GM10248 (cell line): ENCODE measurements around the gene MSN.

Source experiments
- CTCF ChIA-PET: fragments of 300-600 bp; sonication (Branson Sonifier 250); formaldehyde crosslinking; extraction: SDS; loops from one replicate; lab custom pipeline; 2021; ENCODE audit warnings: antibody characterized with exemption; lab: Yijun Ruan, JAX
- POLR2A ChIA-PET: fragments of 350-650 bp; sonication (Branson Sonifier 250); formaldehyde crosslinking; extraction: SDS; loops from one replicate; lab custom pipeline; 2020; ENCODE audit warnings: antibody characterized with exemption; lab: Yijun Ruan, JAX
- DNase-seq: peaks from one replicate; pipeline ENCODE4 v3.0.0; 2012; ENCODE audit errors: extremely low spot score
- TF ChIP-seq, protein P1 (sequence below): IDR thresholded peaks from 2 replicates; pipeline ENCODE4 v1.5.1; 2012; ENCODE audit warnings: mild to moderate bottlenecking, low read depth; ENCODE audit errors: extremely low read depth, missing control alignments, control extremely low read depth

Gene MSN

DNA sequence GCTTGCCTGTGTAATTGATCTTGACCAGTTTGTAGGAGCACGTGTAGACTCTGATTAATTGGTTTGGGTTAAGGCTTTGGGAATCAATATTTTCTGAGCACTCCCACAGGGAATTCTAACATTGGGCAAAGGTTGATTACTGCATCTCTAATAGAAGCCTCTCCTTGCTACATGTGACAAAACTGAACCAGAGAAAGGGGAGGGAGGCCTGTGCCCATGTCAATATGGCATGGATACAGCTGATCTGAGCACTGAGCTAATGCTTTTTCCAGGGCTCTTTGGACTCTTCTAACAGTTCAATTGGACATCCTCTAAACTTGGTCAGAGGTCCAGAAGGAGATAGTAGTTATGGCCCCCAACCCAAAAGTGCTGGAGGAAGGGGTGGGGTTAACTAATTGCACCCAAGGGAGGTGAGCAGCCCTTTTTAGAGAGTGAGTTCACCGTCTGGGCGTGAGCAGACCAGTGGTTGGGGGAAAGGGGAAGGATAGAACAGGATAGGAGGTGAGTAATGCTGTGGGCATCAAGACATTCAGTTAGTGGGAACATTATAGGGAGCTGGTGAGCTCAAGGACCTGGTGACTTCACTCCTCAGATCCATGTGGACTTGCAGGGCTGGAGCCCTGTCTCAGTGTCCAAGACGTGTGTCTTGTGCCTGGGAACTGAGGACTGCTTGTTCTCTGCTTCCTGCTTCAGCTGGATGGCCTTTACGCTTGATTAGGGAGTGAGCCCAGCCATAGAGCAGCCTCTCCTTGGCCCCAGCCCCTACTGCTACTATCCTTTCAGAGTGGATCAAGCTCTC is 22.8 kb downstream of the MSN start:
- DNase-seq: no peak
- POLR2A ChIA-PET: interaction anchor here (0.5 kb wide), 1 partner anchor 15 kb away, joined by 3 read pairs; no protein-coding TSS in a partner anchor
- TF ChIP-seq, protein P1, sequence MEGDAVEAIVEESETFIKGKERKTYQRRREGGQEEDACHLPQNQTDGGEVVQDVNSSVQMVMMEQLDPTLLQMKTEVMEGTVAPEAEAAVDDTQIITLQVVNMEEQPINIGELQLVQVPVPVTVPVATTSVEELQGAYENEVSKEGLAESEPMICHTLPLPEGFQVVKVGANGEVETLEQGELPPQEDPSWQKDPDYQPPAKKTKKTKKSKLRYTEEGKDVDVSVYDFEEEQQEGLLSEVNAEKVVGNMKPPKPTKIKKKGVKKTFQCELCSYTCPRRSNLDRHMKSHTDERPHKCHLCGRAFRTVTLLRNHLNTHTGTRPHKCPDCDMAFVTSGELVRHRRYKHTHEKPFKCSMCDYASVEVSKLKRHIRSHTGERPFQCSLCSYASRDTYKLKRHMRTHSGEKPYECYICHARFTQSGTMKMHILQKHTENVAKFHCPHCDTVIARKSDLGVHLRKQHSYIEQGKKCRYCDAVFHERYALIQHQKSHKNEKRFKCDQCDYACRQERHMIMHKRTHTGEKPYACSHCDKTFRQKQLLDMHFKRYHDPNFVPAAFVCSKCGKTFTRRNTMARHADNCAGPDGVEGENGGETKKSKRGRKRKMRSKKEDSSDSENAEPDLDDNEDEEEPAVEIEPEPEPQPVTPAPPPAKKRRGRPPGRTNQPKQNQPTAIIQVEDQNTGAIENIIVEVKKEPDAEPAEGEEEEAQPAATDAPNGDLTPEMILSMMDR: no peak
- CTCF ChIA-PET: interaction anchor here (0.9 to 3.4 kb wide), 8 partner anchors 8 to 296 kb away, joined by 3 to 12 read pairs (median 4); no protein-coding TSS in a partner anchor

DNA sequence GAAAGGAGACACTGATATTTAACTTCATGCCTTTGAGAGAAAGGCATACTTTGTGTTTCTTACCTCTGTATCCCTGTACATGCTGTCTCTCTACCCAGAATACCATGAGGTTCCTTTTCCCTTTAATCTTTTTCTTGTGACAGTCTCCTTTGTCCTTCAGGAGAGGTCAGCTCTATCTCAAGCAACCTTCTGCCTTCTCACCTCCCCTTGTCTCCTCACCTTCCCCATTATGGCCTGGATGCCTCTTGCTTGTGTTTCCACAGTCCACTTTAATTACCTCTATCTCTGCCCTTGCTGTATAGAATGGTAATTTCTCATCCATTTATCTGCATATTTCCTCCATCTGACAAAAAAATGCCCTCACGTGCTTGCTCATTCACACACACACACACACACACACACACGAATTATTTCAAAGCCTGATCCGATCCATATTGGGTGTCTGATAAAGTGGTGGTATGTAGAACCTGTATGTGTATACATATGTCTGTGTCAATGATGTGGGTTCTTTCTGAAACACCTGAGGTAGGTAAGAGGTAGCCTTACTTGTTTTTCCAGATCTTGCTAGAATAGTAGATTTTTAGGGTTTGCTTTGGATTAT is 28.5 kb downstream of the MSN start:
- CTCF ChIA-PET: interaction anchor here (0.8 to 1.2 kb wide), 2 partner anchors 8 to 10 kb away, joined by 3 to 4 read pairs; no protein-coding TSS in a partner anchor
- POLR2A ChIA-PET: interaction anchor here (0.6 to 1.6 kb wide), 2 partner anchors 8 to 389 kb away, joined by 6 to 9 read pairs; no protein-coding TSS in a partner anchor

DNA sequence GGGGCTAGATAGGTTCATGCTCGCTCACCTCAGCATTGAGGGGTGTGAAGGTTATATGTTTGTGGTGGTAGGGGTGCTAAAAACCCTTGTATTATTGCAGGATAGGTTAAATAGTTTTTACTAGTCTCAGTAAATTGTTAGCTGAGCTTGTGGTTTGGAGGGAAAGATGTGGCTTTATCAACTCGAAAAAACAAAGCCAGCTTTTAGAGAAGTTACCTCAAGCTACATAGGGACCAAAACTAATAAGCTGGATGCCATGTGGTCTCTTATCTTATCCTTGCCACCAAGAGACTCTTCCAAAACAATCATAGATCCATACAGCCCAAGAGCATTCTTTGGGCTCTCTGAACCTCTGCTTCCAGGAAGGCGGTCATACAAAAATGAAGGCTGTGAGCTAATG is 29.2 kb downstream of the MSN start:
- DNase-seq: no peak
- CTCF ChIA-PET: no interaction called here
- POLR2A ChIA-PET: no interaction called here
- TF ChIP-seq, protein P1: no peak

More for the DNA sequence above, 28.5 kb downstream of the MSN start:
- TF ChIP-seq, protein P1: no peak
- no peak for DNase-seq

DNA sequence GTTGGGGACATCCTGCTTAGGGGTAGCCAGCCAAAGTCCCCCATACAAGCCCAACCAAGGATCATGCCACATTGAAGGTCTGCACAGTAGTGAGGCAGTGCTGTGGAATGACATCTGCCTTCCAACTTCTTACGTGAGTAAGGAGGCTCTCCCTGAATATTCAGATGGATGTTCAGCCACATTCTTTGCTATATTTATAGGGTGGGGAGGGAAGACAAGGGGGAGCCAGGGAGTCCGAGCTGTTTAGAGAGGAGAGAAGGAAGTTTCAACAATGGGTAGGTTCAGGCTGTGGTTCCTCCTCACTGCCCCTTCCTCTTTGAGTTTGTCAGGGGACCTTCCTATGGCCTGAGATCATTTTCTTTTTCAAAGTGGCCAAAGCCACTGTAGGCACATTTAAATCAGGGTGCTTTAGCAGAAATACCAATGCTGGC is 29.8 kb downstream of the MSN start:
- TF ChIP-seq, protein P1: no peak
- ChIA-PET POLR2A (no interaction called here), CTCF (interaction anchor here (0.9 to 2.2 kb wide), 3 partner anchors 9 to 31 kb away, joined by 3 to 12 read pairs (median 3); no protein-coding TSS in a partner anchor)
- no peak for DNase-seq

DNA sequence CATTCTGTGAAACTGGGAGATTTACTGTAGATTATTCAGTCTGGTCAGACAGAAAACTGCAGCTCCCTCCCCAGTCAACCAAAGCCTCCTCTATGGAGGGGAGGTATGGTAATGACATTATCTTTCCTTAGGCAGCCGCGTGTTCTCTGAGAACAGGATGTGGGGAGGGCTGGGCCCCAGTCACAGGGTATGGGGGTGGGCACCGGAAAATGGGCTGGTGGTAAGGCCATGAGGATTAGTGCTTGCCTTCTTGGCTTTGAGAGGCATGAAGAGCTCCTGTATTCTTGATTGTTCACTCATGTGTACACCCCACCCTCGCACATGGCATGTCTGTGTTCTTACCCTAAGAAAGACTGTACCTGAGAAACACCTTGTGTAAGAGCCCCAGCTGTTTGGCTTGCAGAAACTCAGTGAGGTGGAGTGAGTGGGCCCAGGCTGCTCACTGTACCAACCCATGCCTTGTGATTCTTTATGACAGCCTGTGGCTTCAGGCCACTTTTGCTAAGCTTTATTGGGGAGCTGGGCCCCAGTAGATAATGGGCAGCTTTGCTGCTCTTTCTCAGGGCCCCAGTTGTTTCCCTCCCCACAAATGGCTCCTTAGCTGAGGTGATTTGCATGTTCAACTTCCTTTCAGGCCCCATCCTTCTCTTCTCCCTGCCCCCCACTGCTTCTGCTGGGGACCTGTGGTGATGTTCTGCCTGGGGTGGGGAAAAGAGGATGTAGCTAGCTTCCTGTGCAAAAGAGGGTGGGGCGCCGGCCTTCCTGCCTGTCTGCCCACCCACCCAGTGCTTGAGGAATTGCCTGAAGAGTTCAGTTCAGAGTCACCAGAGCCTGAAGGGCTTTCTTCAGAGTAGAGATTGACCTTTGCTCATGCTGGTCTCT is 30.7 kb downstream of the MSN start:
- POLR2A ChIA-PET: interaction anchor here (1.3 to 1.4 kb wide), 2 partner anchors 10 to 22 kb away, joined by 3 to 5 read pairs; no protein-coding TSS in a partner anchor
- CTCF ChIA-PET: interaction anchor here (0.7 to 2.2 kb wide), 6 partner anchors 9 to 102 kb away, joined by 3 to 12 read pairs (median 4); no protein-coding TSS in a partner anchor

More for the DNA sequence above, 30.7 kb downstream of the MSN start:
- peak; percentile 34 for DNase-seq
- TF ChIP-seq, protein P1: no peak
